ENCODE measurements around the gene PLXDC2.
"Not testable (repeated sequence)": the region's sequence is repeated elsewhere in the genome, so short reads cannot be mapped to it uniquely, and the experiment has no call there.

PLXDC2 gene

DNA sequence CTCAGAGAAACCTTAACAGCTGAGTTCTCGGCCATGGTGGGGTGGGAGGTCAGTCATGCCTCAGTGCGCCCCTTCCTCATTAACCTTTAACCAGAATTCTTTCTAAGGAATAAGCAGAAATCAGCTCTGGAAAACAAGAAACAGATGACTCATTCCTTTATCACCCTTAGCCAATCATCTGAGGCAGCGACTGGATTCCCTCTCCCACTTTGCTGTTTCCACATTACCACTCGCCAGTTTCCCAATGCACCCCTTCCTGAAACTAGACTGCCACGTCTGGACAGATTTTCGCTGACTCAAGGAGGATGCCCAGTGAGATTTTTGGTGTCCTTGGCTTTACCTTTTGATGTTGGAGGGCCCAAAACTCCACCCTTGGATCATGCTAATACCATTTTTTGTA is 223.8 kb downstream of the PLXDC2 start (continued):
- TF ChIP-seq, protein P1, sequence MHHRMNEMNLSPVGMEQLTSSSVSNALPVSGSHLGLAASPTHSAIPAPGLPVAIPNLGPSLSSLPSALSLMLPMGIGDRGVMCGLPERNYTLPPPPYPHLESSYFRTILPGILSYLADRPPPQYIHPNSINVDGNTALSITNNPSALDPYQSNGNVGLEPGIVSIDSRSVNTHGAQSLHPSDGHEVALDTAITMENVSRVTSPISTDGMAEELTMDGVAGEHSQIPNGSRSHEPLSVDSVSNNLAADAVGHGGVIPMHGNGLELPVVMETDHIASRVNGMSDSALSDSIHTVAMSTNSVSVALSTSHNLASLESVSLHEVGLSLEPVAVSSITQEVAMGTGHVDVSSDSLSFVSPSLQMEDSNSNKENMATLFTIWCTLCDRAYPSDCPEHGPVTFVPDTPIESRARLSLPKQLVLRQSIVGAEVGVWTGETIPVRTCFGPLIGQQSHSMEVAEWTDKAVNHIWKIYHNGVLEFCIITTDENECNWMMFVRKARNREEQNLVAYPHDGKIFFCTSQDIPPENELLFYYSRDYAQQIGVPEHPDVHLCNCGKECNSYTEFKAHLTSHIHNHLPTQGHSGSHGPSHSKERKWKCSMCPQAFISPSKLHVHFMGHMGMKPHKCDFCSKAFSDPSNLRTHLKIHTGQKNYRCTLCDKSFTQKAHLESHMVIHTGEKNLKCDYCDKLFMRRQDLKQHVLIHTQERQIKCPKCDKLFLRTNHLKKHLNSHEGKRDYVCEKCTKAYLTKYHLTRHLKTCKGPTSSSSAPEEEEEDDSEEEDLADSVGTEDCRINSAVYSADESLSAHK (tag by site-specific recombination; IDR thresholded peaks at IDR 0.05): no peak
- TF ChIP-seq ZBTB48 (tag by site-specific recombination; IDR thresholded peaks at IDR 0.05): no peak

DNA sequence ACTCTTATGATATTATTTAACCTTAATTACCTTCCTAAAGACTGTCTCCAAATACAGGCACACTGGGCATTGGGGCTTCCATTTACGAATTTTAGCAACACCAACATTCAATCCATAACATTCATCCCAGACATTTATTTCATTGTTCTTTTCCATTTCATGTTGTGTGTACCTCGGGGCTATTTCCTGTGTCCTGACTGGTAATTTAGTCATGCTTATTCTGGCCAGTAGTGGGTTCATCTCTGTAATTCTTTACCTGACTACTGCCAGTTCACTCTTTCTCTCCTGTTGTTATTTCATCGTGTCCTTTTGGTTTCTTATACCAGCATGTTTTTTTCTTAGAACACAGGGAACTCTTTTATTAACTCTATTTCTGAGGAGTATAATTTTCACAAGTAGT is 225.7 kb downstream of the PLXDC2 start:
- H3K4me3 ChIP-seq (ENCODE audit: low read depth, low read length): no peak overlapping the region
- no peaks in the 10 kb centered on the region for H3K4me1 ChIP-seq (ENCODE audit: control insufficient read depth, insufficient read depth, low read length)
- H3K9me3 ChIP-seq (ENCODE audit: control insufficient read depth, insufficient read depth, low read depth, low read length): no peaks in the 10 kb centered on the region
- CTCF ChIA-PET: no interaction called here
- H3K36me3 ChIP-seq (ENCODE audit: control insufficient read depth in 2 of 2, insufficient read depth in 1 of 2, low read length in 2 of 2): no peaks in the 10 kb centered on the region
- TF ChIP-seq EGR2 (tag by site-specific recombination; IDR thresholded peaks at IDR 0.05; ENCODE audit: low read depth): no peak
- no peak for TF ChIP-seq ZNF658 (tag by site-specific recombination; IDR thresholded peaks at IDR 0.05)
- no peak for TF ChIP-seq ZNF404 (tag by site-specific recombination; IDR thresholded peaks at IDR 0.05)
- TF ChIP-seq ZNF121 (tag by site-specific recombination; IDR thresholded peaks at IDR 0.05): no peak
- TF ChIP-seq ZNF544 (tag by site-specific recombination; IDR thresholded peaks at IDR 0.05): no peak
- no peak overlapping the region for H3K27ac ChIP-seq (ENCODE audit: extremely low read depth, low read depth, low read length)
- POLR2A ChIA-PET: no interaction called here

DNA sequence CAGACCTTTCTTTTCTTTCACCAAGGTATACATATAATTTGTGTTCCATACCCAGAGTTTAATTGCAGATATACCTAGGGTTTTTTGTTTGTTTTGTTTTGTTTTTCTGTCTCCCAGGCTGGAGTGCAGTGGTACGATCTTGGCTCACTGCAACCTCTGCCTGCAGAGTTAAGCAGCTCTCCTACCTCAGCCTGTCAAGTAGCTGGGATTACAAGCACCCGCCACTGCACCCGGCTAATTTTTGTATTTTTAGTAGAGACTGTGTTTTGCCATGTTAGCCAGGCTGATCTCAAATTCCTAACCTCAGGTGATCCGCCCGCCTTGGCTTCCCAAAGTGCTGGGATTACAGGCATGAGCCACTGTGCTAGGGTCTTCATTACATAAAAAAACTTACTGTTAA is 228.9 kb downstream of the PLXDC2 start:
- CTCF ChIA-PET; H3K27ac ChIP-seq (ENCODE audit: extremely low read depth, low read depth, low read length); H3K36me3 ChIP-seq (ENCODE audit: control insufficient read depth in 2 of 2, insufficient read depth in 1 of 2, low read length in 2 of 2); H3K4me3 ChIP-seq (ENCODE audit: low read depth, low read length); POLR2A ChIA-PET; H3K9me3 ChIP-seq (ENCODE audit: control insufficient read depth, insufficient read depth, low read depth, low read length); H3K4me1 ChIP-seq (ENCODE audit: control insufficient read depth, insufficient read depth, low read length): not testable (repeated sequence)

DNA sequence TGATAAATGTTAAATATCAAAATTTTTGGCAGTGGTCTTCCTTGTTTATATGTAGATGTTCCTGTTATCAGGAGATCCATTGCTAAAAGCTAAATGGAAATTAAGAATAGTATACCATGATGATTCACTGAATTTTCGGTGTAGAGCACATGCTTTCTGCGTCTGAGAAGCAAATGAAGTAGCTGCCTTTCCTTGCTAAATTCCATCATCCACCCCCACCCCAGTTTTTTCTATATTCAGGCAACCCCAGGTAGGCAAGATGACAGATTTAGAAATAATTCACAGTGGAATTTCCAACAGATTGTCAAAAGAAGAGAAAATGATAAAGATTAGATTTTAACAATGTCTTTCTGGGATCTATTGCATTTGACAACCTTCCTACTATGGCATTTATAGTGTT is 231.9 kb downstream of the PLXDC2 start:
- Histone ChIP-seq H3K4me1 (ENCODE audit: control insufficient read depth, insufficient read depth, low read length) (no peaks in the 10 kb centered on the region), H3K27ac (ENCODE audit: extremely low read depth, low read depth, low read length) (no peak overlapping the region), H3K36me3 (ENCODE audit: control insufficient read depth in 2 of 2, insufficient read depth in 1 of 2, low read length in 2 of 2) (no peaks in the 10 kb centered on the region), H3K9me3 (ENCODE audit: control insufficient read depth, insufficient read depth, low read depth, low read length) (no peaks in the 10 kb centered on the region), H3K4me3 (ENCODE audit: low read depth, low read length) (no peak overlapping the region)
- ChIA-PET CTCF (no interaction called here), POLR2A (no interaction called here)
- TF ChIP-seq ZNF311 (tag by site-specific recombination; IDR thresholded peaks at IDR 0.05; ENCODE audit: borderline replicate concordance) (no peak), ZEB2 (tag by site-specific recombination; IDR thresholded peaks at IDR 0.05) (no peak), ZFP41 (tag by site-specific recombination; IDR thresholded peaks at IDR 0.05; ENCODE audit: borderline replicate concordance) (no peak), KLF8 (tag by site-specific recombination; IDR thresholded peaks at IDR 0.05) (no peak), ZNF202 (tag by site-specific recombination; IDR thresholded peaks at IDR 0.05; ENCODE audit: borderline replicate concordance) (no peak), BCL11A (tag by site-specific recombination; IDR thresholded peaks at IDR 0.05; ENCODE audit: low read depth) (no peak), ZNF555 (tag by site-specific recombination; conservative IDR thresholded peaks at IDR 0.05) (no peak), ZNF530 (tag by site-specific recombination; IDR thresholded peaks at IDR 0.05; ENCODE audit: low read depth) (no peak), ZNF658 (tag by site-specific recombination; IDR thresholded peaks at IDR 0.05) (no peak), ZNF610 (tag by site-specific recombination; IDR thresholded peaks at IDR 0.05; ENCODE audit: borderline replicate concordance) (no peak)
- TF ChIP-seq, protein P2, sequence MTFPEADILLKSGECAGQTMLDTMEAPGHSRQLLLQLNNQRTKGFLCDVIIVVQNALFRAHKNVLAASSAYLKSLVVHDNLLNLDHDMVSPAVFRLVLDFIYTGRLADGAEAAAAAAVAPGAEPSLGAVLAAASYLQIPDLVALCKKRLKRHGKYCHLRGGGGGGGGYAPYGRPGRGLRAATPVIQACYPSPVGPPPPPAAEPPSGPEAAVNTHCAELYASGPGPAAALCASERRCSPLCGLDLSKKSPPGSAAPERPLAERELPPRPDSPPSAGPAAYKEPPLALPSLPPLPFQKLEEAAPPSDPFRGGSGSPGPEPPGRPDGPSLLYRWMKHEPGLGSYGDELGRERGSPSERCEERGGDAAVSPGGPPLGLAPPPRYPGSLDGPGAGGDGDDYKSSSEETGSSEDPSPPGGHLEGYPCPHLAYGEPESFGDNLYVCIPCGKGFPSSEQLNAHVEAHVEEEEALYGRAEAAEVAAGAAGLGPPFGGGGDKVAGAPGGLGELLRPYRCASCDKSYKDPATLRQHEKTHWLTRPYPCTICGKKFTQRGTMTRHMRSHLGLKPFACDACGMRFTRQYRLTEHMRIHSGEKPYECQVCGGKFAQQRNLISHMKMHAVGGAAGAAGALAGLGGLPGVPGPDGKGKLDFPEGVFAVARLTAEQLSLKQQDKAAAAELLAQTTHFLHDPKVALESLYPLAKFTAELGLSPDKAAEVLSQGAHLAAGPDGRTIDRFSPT (tag by site-specific recombination; IDR thresholded peaks at IDR 0.05): no peak
- TF ChIP-seq, protein P3, sequence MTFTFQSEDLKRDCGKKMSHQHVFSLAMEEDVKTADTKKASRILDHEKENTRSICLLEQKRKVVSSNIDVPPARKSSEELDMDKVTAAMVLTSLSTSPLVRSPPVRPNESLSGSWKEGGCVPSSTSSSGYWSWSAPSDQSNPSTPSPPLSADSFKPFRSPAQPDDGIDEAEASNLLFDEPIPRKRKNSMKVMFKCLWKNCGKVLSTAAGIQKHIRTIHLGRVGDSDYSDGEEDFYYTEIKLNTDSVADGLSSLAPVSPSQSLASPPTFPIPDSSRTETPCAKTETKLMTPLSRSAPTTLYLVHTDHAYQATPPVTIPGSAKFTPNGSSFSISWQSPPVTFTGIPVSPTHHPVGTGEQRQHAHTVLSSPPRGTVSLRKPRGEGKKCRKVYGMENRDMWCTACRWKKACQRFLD (tag by site-specific recombination; IDR thresholded peaks at IDR 0.05): no peak
- TF ChIP-seq, protein P4, sequence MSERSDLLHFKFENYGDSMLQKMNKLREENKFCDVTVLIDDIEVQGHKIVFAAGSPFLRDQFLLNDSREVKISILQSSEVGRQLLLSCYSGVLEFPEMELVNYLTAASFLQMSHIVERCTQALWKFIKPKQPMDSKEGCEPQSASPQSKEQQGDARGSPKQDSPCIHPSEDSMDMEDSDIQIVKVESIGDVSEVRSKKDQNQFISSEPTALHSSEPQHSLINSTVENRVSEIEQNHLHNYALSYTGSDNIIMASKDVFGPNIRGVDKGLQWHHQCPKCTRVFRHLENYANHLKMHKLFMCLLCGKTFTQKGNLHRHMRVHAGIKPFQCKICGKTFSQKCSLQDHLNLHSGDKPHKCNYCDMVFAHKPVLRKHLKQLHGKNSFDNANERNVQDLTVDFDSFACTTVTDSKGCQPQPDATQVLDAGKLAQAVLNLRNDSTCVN (tag by site-specific recombination; optimal IDR thresholded peaks at IDR 0.05): no peak
